OCI-LY1 (cell line): ENCODE results near the gene LYRM7.
A peak's percentile ranks its signal among the peaks of the same experiment; 100 is the strongest.

Experiments used
- H2AFZ ChIP-seq: fragments of 200-600 bp; sonication (generic), shearing (Covaris generic); 2 replicates; pipeline ENCODE4 v1.6.0; 2014; ENCODE audit warnings: antibody characterized with exemption, mild to moderate bottlenecking, low read length
- H3F3A ChIP-seq: fragments of 200-600 bp; sonication (generic), shearing (Covaris generic); 2 replicates; pipeline ENCODE4 v1.6.0; 2014; ENCODE audit warnings: mild to moderate bottlenecking, antibody characterized with exemption, low read length, moderate library complexity; ENCODE audit not compliant: insufficient read depth
- H3K27ac ChIP-seq: fragments of 200-600 bp; sonication (generic); 2 replicates; pipeline ENCODE4 v1.5.1; 2014; ENCODE audit warnings: low read length, mixed run types, mild to moderate bottlenecking, low read depth; ENCODE audit not compliant: poor library complexity, severe bottlenecking
- H3K27me3 ChIP-seq: fragments of 200-600 bp; sonication (generic); 2 replicates; pipeline ENCODE4 v1.6.0; 2014; ENCODE audit warnings: antibody characterized with exemption, mild to moderate bottlenecking, low read length, moderate library complexity; ENCODE audit not compliant: insufficient read depth
- H3K36me3 ChIP-seq: fragments of 200-600 bp; sonication (generic); 2 replicates; pipeline ENCODE4 v1.6.1; 2014; ENCODE audit warnings: mild to moderate bottlenecking, antibody characterized with exemption, low read length, moderate library complexity, mixed read lengths; ENCODE audit not compliant: insufficient read depth
- H3K4me1 ChIP-seq: fragments of 200-600 bp; sonication (generic); 2 replicates; pipeline ENCODE4 v1.5.1; 2014; ENCODE audit warnings: mild to moderate bottlenecking, low read length, moderate library complexity; ENCODE audit not compliant: insufficient read depth, severe bottlenecking
- H3K4me2 ChIP-seq: fragments of 200-600 bp; sonication (generic), shearing (Covaris generic); 2 replicates; pipeline ENCODE4 v1.6.1; 2014; ENCODE audit warnings: low read length
- H3K4me3 ChIP-seq: fragments of 200-600 bp; sonication (generic); 2 replicates; pipeline ENCODE4 v1.5.1; 2014; ENCODE audit warnings: low read length, low read depth, mild to moderate bottlenecking, mixed read lengths; ENCODE audit not compliant: poor library complexity, severe bottlenecking
- H3K79me2 ChIP-seq: fragments of 200-600 bp; shearing (Covaris generic); 2 replicates; pipeline ENCODE4 v1.6.1; 2016; ENCODE audit warnings: mixed run types, low read length, mixed read lengths; ENCODE audit not compliant: insufficient read depth
- H3K9ac ChIP-seq: fragments of 200-600 bp; sonication (generic), shearing (Covaris generic); 2 replicates; pipeline ENCODE4 v1.6.1; 2014; ENCODE audit warnings: mild to moderate bottlenecking, low read length, mixed read lengths
- H3K9me2 ChIP-seq: fragments of 200-600 bp; sonication (generic), shearing (Covaris generic); 2 replicates; pipeline ENCODE4 v1.6.1; 2014; ENCODE audit warnings: low read depth, mild to moderate bottlenecking, low read length, mixed read lengths
- H3K9me3 ChIP-seq: fragments of 200-600 bp; shearing (Covaris generic); 2 replicates; pipeline ENCODE4 v1.6.1; 2014; ENCODE audit warnings: low read length, mixed read lengths
- H4K20me1 ChIP-seq: fragments of 200-600 bp; sonication (generic), shearing (Covaris generic); 2 replicates; pipeline ENCODE4 v1.6.0; 2016; ENCODE audit warnings: mild to moderate bottlenecking, low read length; ENCODE audit not compliant: insufficient read depth
- CTCF ChIP-seq: fragments of 200-600 bp; sonication (generic), shearing (Covaris generic); IDR thresholded peaks from 2 replicates; pipeline ENCODE4 v1.5.1; 2017; ENCODE audit warnings: mild to moderate bottlenecking, antibody characterized with exemption, low read length, moderate library complexity, mixed read lengths
- EZH2 ChIP-seq: fragments of 200-600 bp; sonication (generic), shearing (Covaris generic); IDR thresholded peaks from 2 replicates; pipeline ENCODE4 v1.8.0; 2017; ENCODE audit warnings: borderline replicate concordance, mixed run types, mild to moderate bottlenecking, antibody characterized with exemption, low read length, moderate library complexity, mixed read lengths

Gene LYRM7

GRCh38 chr5:131229623-131230022 lies 58.9 kb downstream of the LYRM7 start:
- no peaks in the 10 kb centered on the region for H3K9me3 ChIP-seq
- H3K4me3 ChIP-seq = no peak overlapping the region
- peaks cover 16% of the 10 kb centered on the region for H3K4me1 ChIP-seq
- no peaks in the 10 kb centered on the region for H3K27me3 ChIP-seq
- H4K20me1 ChIP-seq = no peaks in the 10 kb centered on the region
- no peaks in the 10 kb centered on the region for H3K9me2 ChIP-seq
- peaks cover 56% of the 10 kb centered on the region for H3K36me3 ChIP-seq
- H2AFZ ChIP-seq = no peak overlapping the region
- no peak for TF ChIP-seq CTCF
- no peak for TF ChIP-seq EZH2
- no peak overlapping the region for H3K4me2 ChIP-seq
- H3F3A ChIP-seq = no peaks in the 10 kb centered on the region
- H3K9ac ChIP-seq = no peak overlapping the region
- peaks cover 31% of the 10 kb centered on the region; the same call in 1 of the 2 replicates for H3K79me2 ChIP-seq
- H3K27ac ChIP-seq = peak overlapping the region; percentile 17

- Histone ChIP-seq H3K79me2 (peaks cover 31% of the 10 kb centered on the region; the same call in 1 of the 2 replicates), H3K27ac (no peak overlapping the region), H3K4me3 (no peak overlapping the region), H2AFZ (no peak overlapping the region), H3K9me2 (no peaks in the 10 kb centered on the region), H3F3A (no peaks in the 10 kb centered on the region), H3K9ac (no peak overlapping the region), H4K20me1 (no peaks in the 10 kb centered on the region), H3K36me3 (peaks cover 54% of the 10 kb centered on the region), H3K4me1 (peaks cover 16% of the 10 kb centered on the region), H3K27me3 (no peaks in the 10 kb centered on the region), H3K9me3 (no peaks in the 10 kb centered on the region), H3K4me2 (peak overlapping the region; percentile 24; the same call in 1 of the 2 replicates)
- TF ChIP-seq EZH2 (no peak), CTCF (no peak)
Observed at GRCh38 chr5:131230406-131230805, 59.7 kb downstream of the LYRM7 start.

GRCh38 chr5:131239686-131240085 lies 68.9 kb downstream of the LYRM7 start:
- no peaks in the 10 kb centered on the region for H3K9me2 ChIP-seq
- no peaks in the 10 kb centered on the region for H3F3A ChIP-seq
- no peak overlapping the region for H3K9ac ChIP-seq
- H2AFZ ChIP-seq = no peak overlapping the region
- no peak for TF ChIP-seq CTCF
- TF ChIP-seq EZH2 = no peak
- no peak overlapping the region for H3K4me3 ChIP-seq
- H4K20me1 ChIP-seq = no peaks in the 10 kb centered on the region
- H3K79me2 ChIP-seq = no peaks in the 10 kb centered on the region
- no peak overlapping the region for H3K4me2 ChIP-seq
- no peaks in the 10 kb centered on the region for H3K27me3 ChIP-seq
- H3K27ac ChIP-seq = no peak overlapping the region
- no peaks in the 10 kb centered on the region for H3K9me3 ChIP-seq
- peaks cover 69% of the 10 kb centered on the region for H3K36me3 ChIP-seq
- no peaks in the 10 kb centered on the region for H3K4me1 ChIP-seq
